Astrocyte (in vitro differentiated cells and primary cell): ENCODE measurements around the gene HNRNPM.

ENCODE experiments used
- CTCF ChIP-seq: IDR thresholded peaks from 2 replicates; pipeline ENCODE4 v1.5.1; 2011; ENCODE audit warnings: low read depth, mild to moderate bottlenecking, inconsistent platforms, low read length, moderate library complexity; ENCODE audit not compliant: insufficient read depth
- EZH2 ChIP-seq: IDR thresholded peaks from 2 replicates; pipeline ENCODE4 v1.6.1; 2012; ENCODE audit warnings: mild to moderate bottlenecking, low read length, inconsistent platforms; ENCODE audit not compliant: insufficient read depth

- TF ChIP-seq EZH2: no peak
- TF ChIP-seq CTCF: no peak
Observed at GRCh38 chr19:8513687-8514504, 69.1 kb downstream of the HNRNPM start, which contains the start of gene ZNF414.
